ENCODE measurements around the gene CCNL2.
"Not testable (repeated sequence)": the region's sequence is repeated elsewhere in the genome, so short reads cannot be mapped to it uniquely, and the experiment has no call there.

CCNL2 gene

DNA sequence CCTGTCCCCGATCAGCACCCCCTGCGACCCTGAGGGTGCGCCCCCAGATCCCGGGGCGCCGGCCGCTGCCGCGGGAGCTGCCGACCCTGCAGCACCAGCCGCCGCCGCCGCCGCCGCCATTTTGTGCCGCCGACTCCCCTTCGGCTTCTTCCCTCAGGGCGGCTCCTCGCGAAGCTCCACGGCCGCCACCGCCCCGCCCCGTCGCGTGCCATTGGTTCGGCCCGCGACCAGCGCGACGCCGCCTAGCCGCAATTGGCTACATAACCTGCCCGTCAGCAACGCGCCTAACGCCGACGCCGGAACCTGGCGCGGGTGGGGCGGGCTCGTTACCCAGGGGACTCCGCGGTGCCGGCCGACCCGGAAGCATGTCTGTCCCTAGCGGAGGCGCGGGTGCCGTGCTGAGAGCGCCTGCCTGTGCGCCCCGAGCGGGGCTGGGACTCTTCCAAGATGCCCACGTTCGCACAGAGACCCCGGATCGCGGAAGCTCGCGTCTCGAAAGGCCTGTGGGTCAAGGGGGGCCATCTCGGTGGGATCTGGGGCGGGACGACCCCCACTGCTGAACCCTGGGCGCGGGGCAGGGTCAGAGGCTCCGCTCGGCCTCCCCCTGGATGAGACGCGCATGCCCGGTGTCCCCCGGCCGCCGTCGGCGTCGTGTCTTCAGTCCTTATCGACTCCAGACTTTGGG, at the start of gene CCNL2:
Gene CCNL2 (minus strand): TSS at position 149 of the 685 bp plus-strand sequence. CDS start 29 bp downstream, at position 120.
- DNase-seq (ENCODE audit: low spot score), result peak; percentile 98
- ChIA-PET CTCF (interaction anchor here (0.6 to 1.6 kb wide), 4 partner anchors 10 to 101 kb away, joined by 3 to 6 read pairs (median 4); no protein-coding TSS in a partner anchor), POLR2A (ENCODE audit: low non-redundant PET) (interaction anchor here (0.6 to 1.3 kb wide), 8 partner anchors 9 to 146 kb away, joined by 3 to 6 read pairs (median 4); partner anchors contain the start of gene AURKAIP1)
- peak within 1 kb of the TSS; percentile 82 for H3K27ac ChIP-seq
- TF ChIP-seq, protein P1, sequence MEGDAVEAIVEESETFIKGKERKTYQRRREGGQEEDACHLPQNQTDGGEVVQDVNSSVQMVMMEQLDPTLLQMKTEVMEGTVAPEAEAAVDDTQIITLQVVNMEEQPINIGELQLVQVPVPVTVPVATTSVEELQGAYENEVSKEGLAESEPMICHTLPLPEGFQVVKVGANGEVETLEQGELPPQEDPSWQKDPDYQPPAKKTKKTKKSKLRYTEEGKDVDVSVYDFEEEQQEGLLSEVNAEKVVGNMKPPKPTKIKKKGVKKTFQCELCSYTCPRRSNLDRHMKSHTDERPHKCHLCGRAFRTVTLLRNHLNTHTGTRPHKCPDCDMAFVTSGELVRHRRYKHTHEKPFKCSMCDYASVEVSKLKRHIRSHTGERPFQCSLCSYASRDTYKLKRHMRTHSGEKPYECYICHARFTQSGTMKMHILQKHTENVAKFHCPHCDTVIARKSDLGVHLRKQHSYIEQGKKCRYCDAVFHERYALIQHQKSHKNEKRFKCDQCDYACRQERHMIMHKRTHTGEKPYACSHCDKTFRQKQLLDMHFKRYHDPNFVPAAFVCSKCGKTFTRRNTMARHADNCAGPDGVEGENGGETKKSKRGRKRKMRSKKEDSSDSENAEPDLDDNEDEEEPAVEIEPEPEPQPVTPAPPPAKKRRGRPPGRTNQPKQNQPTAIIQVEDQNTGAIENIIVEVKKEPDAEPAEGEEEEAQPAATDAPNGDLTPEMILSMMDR (conservative IDR thresholded peaks at IDR 0.05; ENCODE audit: low read depth), result peak; percentile 56

DNA sequence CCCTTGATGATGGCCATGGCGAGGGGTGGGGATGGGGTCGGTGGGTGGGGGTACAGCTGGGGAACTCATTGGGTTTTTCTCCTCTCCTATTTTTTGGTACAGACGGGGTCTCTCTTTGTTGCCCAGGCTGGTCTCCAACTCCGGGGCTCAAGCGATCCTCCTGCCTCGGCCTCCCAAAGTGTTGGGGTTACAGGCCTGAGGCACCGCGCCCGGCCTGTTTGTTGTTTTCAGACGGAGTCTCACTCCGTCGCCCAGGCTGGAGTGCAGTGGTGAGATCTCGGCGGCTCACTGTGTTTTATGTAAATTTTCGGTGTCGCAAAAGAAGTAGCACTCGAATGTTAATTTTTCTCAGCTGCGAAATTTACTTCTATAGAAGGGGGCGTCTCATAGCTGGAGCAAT, 47.5 kb upstream of the CCNL2 start:
- H3K27ac ChIP-seq; POLR2A ChIA-PET (ENCODE audit: low non-redundant PET); DNase-seq (ENCODE audit: low spot score): not testable (repeated sequence)
- CTCF ChIA-PET, result interaction anchor here (0.6 kb wide), 1 partner anchor 46 kb away, joined by 4 read pairs; no protein-coding TSS in a partner anchor

DNA sequence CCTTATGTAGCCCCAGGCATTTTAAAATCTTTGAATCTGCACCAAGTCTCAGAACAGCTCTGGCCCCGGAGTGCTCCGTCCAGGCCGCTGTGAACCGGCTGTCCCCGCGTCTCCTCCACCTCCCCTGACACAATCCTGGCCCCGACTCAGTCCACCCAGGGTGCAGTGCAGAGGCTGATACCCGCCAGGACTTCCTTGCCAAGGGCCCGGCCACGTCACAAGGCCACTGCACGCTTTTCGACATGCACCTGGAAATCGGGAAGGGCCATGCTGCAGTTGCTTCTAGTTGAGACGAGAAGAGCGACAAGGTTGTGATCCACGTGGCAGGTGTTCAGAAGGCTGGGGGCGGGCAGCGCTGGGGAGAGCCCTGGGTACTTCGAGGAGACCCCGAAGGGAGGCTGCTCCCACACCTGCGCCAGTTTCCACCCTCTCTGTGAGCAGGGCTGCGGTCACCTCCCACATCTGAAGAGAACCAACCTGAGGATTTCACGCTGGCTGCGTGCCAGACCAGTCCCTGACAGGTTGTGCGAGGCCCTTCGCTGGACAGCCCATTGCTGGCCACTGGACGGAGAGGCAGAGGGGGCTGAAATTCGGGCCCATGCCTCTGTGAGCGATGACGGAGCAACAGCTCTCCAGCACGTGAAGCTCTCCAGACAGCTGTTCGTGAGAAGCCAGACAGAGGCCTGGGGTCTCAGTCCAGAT, 43.1 kb upstream of the CCNL2 start:
- DNase-seq (ENCODE audit: low spot score), result no peak
- H3K27ac ChIP-seq, result no peak overlapping the region
- CTCF ChIA-PET, result interaction anchor here (0.6 to 2.0 kb wide), 7 partner anchors 9 to 97 kb away, joined by 3 to 15 read pairs (median 5); partner anchors contain the start of gene MRPL20
- POLR2A ChIA-PET (ENCODE audit: low non-redundant PET), result no interaction called here
- TF ChIP-seq, protein P1 (conservative IDR thresholded peaks at IDR 0.05; ENCODE audit: low read depth), result no peak

DNA sequence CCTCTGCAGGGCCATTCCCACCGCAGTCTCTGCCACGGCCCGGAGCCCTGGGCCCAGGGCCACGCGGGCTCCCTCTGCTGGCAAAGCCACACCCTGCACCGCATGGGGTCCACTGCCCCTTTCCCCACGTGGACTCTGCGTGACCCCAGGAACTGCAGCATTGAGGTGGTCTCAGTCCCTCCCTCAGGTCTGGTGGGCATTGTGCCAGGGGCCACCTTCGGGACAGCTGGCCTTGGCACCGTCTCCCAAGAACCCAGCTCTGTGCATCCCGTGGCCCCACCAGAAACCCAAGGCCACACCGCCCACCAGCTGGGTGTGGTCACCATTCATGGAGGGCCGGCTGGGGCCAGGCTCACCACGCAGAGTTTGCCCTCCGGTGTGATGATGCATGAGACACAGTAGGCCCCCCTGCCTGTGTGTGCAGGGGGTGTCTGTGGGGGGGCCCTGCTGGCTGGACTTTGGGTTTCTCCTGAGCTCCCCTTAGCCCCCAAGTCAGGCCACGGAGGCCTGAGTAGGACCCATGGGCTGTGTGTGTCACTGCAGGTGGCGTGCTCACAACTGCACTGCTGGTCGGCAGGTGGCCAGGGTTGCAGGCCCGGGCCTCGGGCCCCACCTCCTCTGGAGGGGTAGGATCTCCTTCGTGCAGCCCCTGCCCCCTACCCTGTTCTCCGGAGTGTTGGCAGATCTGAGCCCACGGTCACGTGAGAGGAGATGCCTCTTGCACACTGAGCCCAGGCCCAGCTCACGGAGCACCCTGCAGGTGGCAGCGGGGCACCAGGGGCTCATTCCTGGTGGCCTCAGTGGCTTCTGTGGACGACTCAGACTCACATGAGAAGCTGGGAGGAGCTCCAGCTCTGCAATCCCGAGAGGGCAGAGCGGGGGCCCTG, 42.1 kb upstream of the CCNL2 start:
- ChIA-PET CTCF (interaction anchor here (0.6 to 2.0 kb wide), 13 partner anchors 10 to 42 kb away, joined by 3 to 15 read pairs (median 3); partner anchors contain the start of genes ANKRD65, CCNL2 and MRPL20), POLR2A (ENCODE audit: low non-redundant PET) (interaction anchor here (0.6 kb wide), 1 partner anchor 66 kb away, joined by 4 read pairs; the partner anchor contains the start of gene AURKAIP1)
- H3K27ac ChIP-seq, result no peak overlapping the region
- peak; percentile 67 for DNase-seq (ENCODE audit: low spot score)
- TF ChIP-seq, protein P1 (conservative IDR thresholded peaks at IDR 0.05; ENCODE audit: low read depth), result peak; percentile 94

DNA sequence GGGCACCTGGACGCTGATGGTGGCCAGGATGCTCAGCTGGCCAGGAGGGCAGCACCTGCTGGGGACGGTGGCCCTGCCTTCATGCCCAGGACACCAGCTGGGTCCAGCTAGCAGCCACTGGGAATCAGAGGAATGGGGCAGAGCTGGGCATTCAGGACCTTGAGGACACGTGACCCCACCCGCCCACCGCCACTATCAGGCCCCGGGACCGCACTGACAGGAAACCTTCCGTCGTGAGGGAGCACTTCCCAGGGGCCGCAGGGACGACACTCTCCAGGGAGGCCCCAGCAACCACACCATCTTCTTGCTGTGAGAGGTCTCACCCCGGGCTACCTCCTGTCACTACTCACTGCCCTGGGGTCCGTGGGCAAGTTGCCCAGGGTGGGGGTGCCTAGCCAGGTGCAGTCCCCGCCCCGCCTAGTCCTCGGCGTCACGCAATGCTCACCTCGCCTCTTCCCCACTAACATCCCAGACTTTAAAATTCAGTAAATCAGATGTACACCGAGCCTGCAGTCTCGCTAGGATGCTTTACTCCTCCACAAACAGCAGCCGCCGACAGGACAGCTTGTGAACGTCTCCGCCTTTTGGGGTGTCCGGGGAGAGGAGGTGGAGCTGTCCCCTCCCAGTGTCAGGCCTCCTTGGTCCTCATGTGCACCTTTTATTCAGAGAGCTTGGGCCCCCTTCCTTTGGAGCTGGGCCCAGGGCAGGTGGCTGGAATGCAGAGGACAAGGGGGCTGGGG, 41.3 kb upstream of the CCNL2 start:
- CTCF ChIA-PET, result interaction anchor here (0.6 to 2.0 kb wide), 9 partner anchors 10 to 41 kb away, joined by 3 to 15 read pairs (median 3); partner anchors contain the start of genes CCNL2 and MRPL20

More for the DNA sequence above, 41.3 kb upstream of the CCNL2 start:
- DNase-seq (ENCODE audit: low spot score), result no peak
- H3K27ac ChIP-seq, result no peak overlapping the region
- TF ChIP-seq, protein P1 (conservative IDR thresholded peaks at IDR 0.05; ENCODE audit: low read depth), result no peak
- POLR2A ChIA-PET (ENCODE audit: low non-redundant PET), result interaction anchor here (0.6 kb wide), 1 partner anchor 38 kb away, joined by 3 read pairs; no protein-coding TSS in a partner anchor
